Neural cell (in vitro differentiated cells): ENCODE results near the gene ZNF3.

Source experiments
- CTCF ChIP-seq: fragments of 450-650 bp; IDR thresholded peaks from 2 replicates; pipeline ENCODE4 v1.5.1; 2014; ENCODE audit warnings: antibody characterized with exemption, mild to moderate bottlenecking, moderate library complexity; ENCODE audit not compliant: poor library complexity, severe bottlenecking
- EP300 ChIP-seq: fragments of 450-650 bp; conservative IDR thresholded peaks from 2 replicates; pipeline ENCODE4 v1.6.1; 2014; ENCODE audit warnings: antibody characterized with exemption, mild to moderate bottlenecking, moderate library complexity; ENCODE audit not compliant: poor library complexity, severe bottlenecking
- EZH2 ChIP-seq: fragments of 200-600, 300-800 bp; shearing (Covaris generic), sonication (generic); IDR thresholded peaks from 2 replicates; pipeline ENCODE4 v1.6.1; 2014; ENCODE audit warnings: antibody characterized with exemption, low read length, borderline replicate concordance, mild to moderate bottlenecking; ENCODE audit not compliant: insufficient read depth, poor library complexity, severe bottlenecking
- MXI1 ChIP-seq: fragments of 450-650 bp; conservative IDR thresholded peaks from 2 replicates; pipeline ENCODE4 v1.6.1; 2014; ENCODE audit warnings: antibody characterized with exemption, mild to moderate bottlenecking; ENCODE audit not compliant: poor library complexity, severe bottlenecking
- POLR2AphosphoS5 ChIP-seq: IDR thresholded peaks from 2 replicates; pipeline ENCODE4 v1.6.1; 2012
- RAD21 ChIP-seq: fragments of 450-650 bp; conservative IDR thresholded peaks from 2 replicates; pipeline ENCODE4 v1.6.1; 2014; ENCODE audit warnings: antibody characterized with exemption, mild to moderate bottlenecking, moderate library complexity
- REST ChIP-seq: IDR thresholded peaks from 2 replicates; pipeline ENCODE4 v1.6.1; 2012; ENCODE audit warnings: borderline replicate concordance
- SMC3 ChIP-seq: fragments of 450-650 bp; conservative IDR thresholded peaks from 2 replicates; pipeline ENCODE4 v1.6.1; 2014; ENCODE audit warnings: antibody characterized with exemption, mild to moderate bottlenecking, moderate library complexity; ENCODE audit not compliant: poor library complexity

DNA sequence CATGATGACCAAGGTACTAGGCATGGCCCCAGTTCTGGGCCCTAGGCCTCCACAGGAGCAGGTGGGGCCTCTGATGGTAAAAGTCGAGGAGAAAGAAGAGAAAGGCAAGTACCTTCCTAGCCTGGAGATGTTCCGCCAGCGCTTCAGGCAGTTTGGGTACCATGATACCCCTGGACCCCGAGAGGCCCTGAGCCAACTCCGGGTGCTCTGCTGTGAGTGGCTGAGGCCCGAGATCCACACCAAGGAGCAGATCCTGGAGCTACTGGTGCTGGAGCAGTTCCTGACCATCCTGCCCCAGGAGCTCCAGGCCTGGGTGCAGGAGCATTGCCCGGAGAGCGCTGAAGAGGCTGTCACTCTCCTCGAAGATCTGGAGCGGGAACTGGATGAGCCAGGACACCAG lies 24.5 kb downstream of the ZNF3 start:
- TF ChIP-seq CTCF (no peak), EP300 (no peak), EZH2 (no peak), POLR2AphosphoS5 (no peak), RAD21 (no peak), REST (no peak), MXI1 (no peak), SMC3 (no peak)
